OCI-LY7 (cell line): ENCODE results near the gene ACVRL1.

ENCODE experiments used
- EZH2phosphoT487 ChIP-seq: fragments of 200-600 bp; sonication (generic); IDR thresholded peaks from 2 replicates; pipeline ENCODE4 v1.6.1; 2018; ENCODE audit warnings: low read depth, borderline replicate concordance, mild to moderate bottlenecking, mixed run types, antibody characterized with exemption, low read length, moderate library complexity, mixed read lengths
- TF ChIP-seq, protein P1 (sequence below): fragments of 200-600 bp; sonication (generic); conservative IDR thresholded peaks from 2 replicates; pipeline ENCODE4 v1.5.1; 2014; ENCODE audit warnings: mild to moderate bottlenecking, antibody characterized with exemption, low read length, moderate library complexity, mixed read lengths

DNA sequence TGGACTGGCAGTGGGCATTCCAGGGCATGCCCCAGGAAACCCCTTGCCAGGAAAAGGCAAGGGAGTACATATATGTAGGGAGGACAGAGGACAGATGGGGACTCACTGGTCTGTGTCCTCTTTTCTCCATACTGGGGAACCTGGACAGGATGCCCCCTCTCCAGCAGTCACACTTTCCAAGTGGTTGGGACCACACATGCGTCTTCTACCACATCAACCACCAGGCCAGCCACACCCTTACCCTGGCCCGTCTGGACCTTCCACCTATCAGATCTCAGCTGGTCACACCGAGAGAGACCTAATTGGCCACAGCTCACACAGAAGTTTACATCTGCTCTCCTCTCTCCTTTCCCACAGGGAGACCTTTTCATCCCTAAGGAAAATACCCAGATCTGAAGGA is 11.1 kb upstream of the ACVRL1 start:
- TF ChIP-seq, protein P1, sequence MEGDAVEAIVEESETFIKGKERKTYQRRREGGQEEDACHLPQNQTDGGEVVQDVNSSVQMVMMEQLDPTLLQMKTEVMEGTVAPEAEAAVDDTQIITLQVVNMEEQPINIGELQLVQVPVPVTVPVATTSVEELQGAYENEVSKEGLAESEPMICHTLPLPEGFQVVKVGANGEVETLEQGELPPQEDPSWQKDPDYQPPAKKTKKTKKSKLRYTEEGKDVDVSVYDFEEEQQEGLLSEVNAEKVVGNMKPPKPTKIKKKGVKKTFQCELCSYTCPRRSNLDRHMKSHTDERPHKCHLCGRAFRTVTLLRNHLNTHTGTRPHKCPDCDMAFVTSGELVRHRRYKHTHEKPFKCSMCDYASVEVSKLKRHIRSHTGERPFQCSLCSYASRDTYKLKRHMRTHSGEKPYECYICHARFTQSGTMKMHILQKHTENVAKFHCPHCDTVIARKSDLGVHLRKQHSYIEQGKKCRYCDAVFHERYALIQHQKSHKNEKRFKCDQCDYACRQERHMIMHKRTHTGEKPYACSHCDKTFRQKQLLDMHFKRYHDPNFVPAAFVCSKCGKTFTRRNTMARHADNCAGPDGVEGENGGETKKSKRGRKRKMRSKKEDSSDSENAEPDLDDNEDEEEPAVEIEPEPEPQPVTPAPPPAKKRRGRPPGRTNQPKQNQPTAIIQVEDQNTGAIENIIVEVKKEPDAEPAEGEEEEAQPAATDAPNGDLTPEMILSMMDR, result no peak
- no peak for TF ChIP-seq EZH2phosphoT487
